Lower leg skin (tissue), 4 donors: ENCODE data around the gene RHOJ. TPM values are rescaled to one million over a fixed set of nuclear protein-coding genes. Genes with fewer than 3 reads are reported as not detected.

Experiments
- DNase-seq, 2 donors: peaks; one replicate each; pipeline ENCODE4 v3.0.0-alpha.2; 2019; ENCODE audit warnings: low spot score in 2 of 2
- H3K4me3 ChIP-seq: fragments of 200-600 bp; sonication (generic); 2 replicates; pipeline ENCODE4 v1.5.1; 2017; ENCODE audit warnings: mild to moderate bottlenecking, low read depth; ENCODE audit not compliant: poor library complexity, severe bottlenecking
- CTCF ChIP-seq, 3 donors: fragments of 450-650 bp; IDR thresholded peaks; one replicate each; pipeline ENCODE4 v1.5.1; 2016; ENCODE audit warnings: antibody characterized with exemption in 3 of 3, mild to moderate bottlenecking in 3 of 3, moderate library complexity in 2 of 3
- POLR2A ChIP-seq, 2 donors: fragments of 450-650 bp; IDR thresholded peaks; one replicate each; pipeline ENCODE4 v1.6.1; 2016 to 2017; ENCODE audit warnings: antibody characterized with exemption in 2 of 2, mild to moderate bottlenecking in 1 of 2, moderate library complexity in 1 of 2
- WGBS, 2 donors: methylation state at CpG; one replicate each; pipeline ENCODE4 v1.1.5; 2018; 5-methylcytosine and 5-hydroxymethylcytosine counted together
- intact Hi-C: fragments of 100-400 bp; cut with DNase I; formaldehyde crosslinking; loops from one replicate; pipeline ENCODE4 v1.15.0; 2023; ENCODE audit warnings: low total_unique reads
- total RNA-seq, 4 donors: library from RNA; depleted of rRNA; stranded (reverse); fragments of >200 nt; gene quantifications; one replicate each; pipeline ENCODE4 v1.1.0, GENCODE V29; 2016

Gene RHOJ
- total RNA-seq, 4 donors from 2014 or later: 0.65 to 5.5 (median 1.3) TPM

DNA sequence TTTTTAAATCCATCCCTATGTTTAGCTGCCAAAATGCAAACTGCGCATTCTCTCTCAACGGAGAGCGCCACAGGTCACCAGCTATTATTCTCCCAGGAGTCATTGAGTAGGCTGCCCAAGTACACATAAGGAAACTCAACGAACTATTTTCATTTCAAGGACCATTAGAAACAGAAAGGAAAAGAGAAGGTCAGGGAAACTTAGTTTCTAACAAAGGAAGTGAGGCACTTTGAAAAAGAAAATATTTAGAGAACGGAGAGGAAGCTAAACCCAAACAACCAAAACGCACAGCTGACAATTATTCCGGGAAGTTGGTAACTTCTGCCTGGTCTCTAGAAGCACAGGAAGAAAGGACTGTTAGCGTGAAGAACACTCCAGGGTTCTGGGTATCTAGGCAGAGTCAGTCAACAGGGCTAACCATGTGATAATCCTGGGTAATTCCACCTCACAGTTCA, 91.0 kb downstream of the RHOJ start:
- H3K4me3 ChIP-seq: no peak overlapping the region
- 70% methylated on average over 8 of the region's 8 CpGs for WGBS, 2 donors
- no peak for TF ChIP-seq POLR2A (IDR thresholded peaks at IDR 0.05)
- TF ChIP-seq CTCF (IDR thresholded peaks at IDR 0.05): no peak
- intact Hi-C loops: no loop called here
- no peak for DNase-seq

- intact Hi-C loops: no loop called here
- 58 to 59% methylated on average over 6 of the region's 6 CpGs for WGBS, 2 donors
- DNase-seq: no peak
- TF ChIP-seq CTCF (IDR thresholded peaks at IDR 0.05) (no peak), POLR2A (IDR thresholded peaks at IDR 0.05) (no peak)
- no peak overlapping the region for H3K4me3 ChIP-seq
Measured at GRCh38 chr14:63296060-63296563, 91.9 kb downstream of the RHOJ start.

DNA sequence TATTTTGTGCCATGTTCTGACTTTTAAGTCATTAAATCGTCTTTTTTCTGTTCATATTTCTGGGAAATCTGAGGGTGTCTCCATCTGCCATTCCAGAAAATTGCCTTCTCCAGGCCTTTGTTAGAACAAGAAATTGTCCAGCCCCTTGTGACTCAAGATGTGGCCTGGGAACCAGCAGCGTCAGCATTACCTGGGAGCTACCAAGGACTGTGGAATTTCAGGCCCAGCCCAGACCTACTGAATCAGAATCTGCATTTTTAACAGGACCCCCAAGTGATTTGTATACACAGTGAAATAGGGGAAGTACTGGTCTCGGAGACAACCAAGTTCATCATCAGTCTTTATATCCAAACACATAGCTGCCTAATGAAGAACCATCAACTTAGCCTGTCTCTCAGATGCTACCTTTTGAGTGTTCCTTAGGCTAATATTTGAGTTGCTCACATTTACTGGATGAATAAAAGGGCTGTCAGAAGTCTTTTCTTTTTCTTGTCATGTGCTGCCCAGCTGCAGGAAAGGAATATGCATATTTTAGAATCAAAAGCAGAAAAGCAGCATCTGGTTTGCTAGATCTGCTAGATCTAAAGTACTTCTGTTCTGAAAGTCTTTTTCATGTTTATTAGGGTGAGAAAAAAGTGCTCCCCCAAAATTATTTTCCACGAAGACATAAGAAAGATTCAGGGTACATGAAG, 93.3 kb downstream of the RHOJ start:
- TF ChIP-seq POLR2A (IDR thresholded peaks at IDR 0.05) (no peak), CTCF (IDR thresholded peaks at IDR 0.05) (no peak)
- no peak for DNase-seq
- WGBS, 2 donors: 69 to 72% methylated on average over 4 of the region's 4 CpGs
- no peak overlapping the region for H3K4me3 ChIP-seq
- intact Hi-C loops: no loop called here

GRCh38 chr14:63299351-63300110, 95.3 kb downstream of the RHOJ start:
- intact Hi-C loops: no loop called here
- no peak for DNase-seq
- 58 to 59% methylated on average over 6 of the region's 6 CpGs for WGBS, 2 donors
- TF ChIP-seq POLR2A (IDR thresholded peaks at IDR 0.05): no peak
- no peak for TF ChIP-seq CTCF (IDR thresholded peaks at IDR 0.05)
- no peak overlapping the region for H3K4me3 ChIP-seq

DNA sequence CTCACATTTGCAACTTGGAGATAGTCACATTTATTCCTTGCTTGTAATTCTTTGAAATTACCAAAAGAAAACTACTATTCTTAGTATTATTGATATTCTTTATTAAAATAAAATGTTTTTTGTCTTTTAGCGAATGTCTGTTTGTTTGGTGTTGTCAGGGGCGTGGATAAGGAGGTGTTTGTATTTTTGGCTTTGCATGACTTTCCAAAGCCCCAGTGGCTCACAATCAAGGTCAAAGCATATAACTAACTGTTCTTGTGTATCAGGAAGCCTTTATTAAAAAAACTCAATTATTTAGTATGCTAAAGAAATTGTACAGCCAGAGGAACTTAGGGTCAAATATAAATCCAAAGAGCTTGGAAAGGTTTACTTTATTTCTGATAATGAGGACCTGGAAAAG, 96.6 kb downstream of the RHOJ start:
- no peak overlapping the region for H3K4me3 ChIP-seq
- 70 to 74% methylated on average over 2 of the region's 2 CpGs for WGBS, 2 donors
- intact Hi-C loops: no loop called here
- no peak for DNase-seq
- TF ChIP-seq POLR2A (IDR thresholded peaks at IDR 0.05): no peak
- TF ChIP-seq CTCF (IDR thresholded peaks at IDR 0.05): no peak
